T47D (cell line): ENCODE data around the gene GPD2.

Experiments used
- DNase-seq, 2 experiments: peaks; one replicate each; pipeline versions ENCODE4 v3.0.0 to v3.0.0-alpha.2; 2011 to 2012; ENCODE audit warnings: low read depth in 1 of 2, low spot score in 1 of 2
- JUND ChIP-seq: IDR thresholded peaks from 2 replicates; pipeline ENCODE4 v1.6.1; 2012; ENCODE audit warnings: low read depth
- in situ Hi-C: cut with HindIII; loops from 2 replicates; pipeline ENCODE4 v1.10.0; 2016; ENCODE audit warnings: low sequenced_read_pairs, low pct_unique_long_range_greater_than_20kb

Gene GPD2

GRCh38 chr2:156435718-156436496 is at the start of gene GPD2:
GPD2 (plus strand) TSS chr2:156436379; CDS start chr2:156476106, 39,727 bp downstream.
- in situ Hi-C loops, result no loop called here
- no peak for TF ChIP-seq JUND
- peak; percentile 65 to 90 for DNase-seq

- DNase-seq, result no peak
- in situ Hi-C loops, result no loop called here
- TF ChIP-seq JUND, result no peak
Observed at GRCh38 chr2:156394033-156394741, 42.0 kb upstream of the GPD2 start.

- DNase-seq, result no peak
- TF ChIP-seq JUND, result no peak
- in situ Hi-C loops, result no loop called here
Observed at GRCh38 chr2:156396126-156396525, 40.1 kb upstream of the GPD2 start.

- no peak for TF ChIP-seq JUND
- DNase-seq, result no peak
- in situ Hi-C loops, result no loop called here
Observed at GRCh38 chr2:156397229-156397628, 39.0 kb upstream of the GPD2 start.

DNA sequence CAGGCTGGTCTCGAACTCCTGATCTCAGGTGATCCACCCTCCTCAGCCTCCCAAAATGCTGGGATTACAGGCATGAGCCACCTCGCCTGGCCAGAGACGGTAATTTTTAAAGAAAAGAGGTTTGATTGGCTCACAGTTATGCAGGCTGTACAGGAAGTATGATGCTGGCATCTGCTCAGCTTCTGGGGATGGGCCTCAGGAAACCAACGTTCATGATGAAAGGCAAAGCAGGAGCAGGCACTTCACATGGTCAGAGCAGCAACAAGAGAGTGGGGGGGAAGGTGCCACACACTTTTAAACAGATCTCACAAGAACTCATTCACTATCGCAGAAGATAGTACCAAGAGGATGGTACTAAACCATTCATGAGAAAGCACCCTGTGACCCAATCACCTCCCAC is 38.0 kb upstream of the GPD2 start:
- DNase-seq, result no peak
- in situ Hi-C loops, result no loop called here
- no peak for TF ChIP-seq JUND

- in situ Hi-C loops, result no loop called here
- TF ChIP-seq JUND, result no peak
- peak in 1 of 2 experiments; percentile 23 for DNase-seq
Observed at GRCh38 chr2:156399224-156399949, 36.8 kb upstream of the GPD2 start.

- in situ Hi-C loops, result no loop called here
- DNase-seq, result peak; percentile 55 to 81
- no peak for TF ChIP-seq JUND
Observed at GRCh38 chr2:156399950-156400705, 36.1 kb upstream of the GPD2 start.

GRCh38 chr2:156400706-156401678 is 35.2 kb upstream of the GPD2 start:
- TF ChIP-seq JUND, result no peak
- in situ Hi-C loops, result no loop called here
- peak in 1 of 2 experiments; percentile 72 for DNase-seq

DNA sequence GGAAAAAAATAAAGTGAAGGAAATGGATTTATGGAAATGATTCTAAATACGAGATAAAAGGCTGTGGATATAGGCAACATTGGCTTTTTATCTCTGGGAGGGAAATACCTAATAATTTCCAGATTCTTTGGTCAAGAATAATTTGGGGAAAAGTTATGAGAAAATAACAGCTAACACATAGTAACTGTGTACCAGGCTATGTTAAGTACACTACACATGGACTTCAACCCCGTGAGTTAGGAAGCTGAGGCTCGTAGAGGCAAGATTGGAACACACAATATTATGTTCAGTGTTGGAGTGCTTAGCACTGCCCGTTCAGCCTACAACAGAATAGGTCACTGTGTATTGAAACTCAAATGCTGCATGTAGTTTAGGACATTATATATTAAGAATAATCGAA is 34.3 kb upstream of the GPD2 start:
- DNase-seq, result no peak
- in situ Hi-C loops, result no loop called here
- TF ChIP-seq JUND, result no peak

GRCh38 chr2:156405586-156405985 is 30.6 kb upstream of the GPD2 start:
- no peak for TF ChIP-seq JUND
- DNase-seq, result no peak
- in situ Hi-C loops, result no loop called here

- TF ChIP-seq JUND, result no peak
- in situ Hi-C loops, result no loop called here
- DNase-seq, result no peak
Observed at GRCh38 chr2:156411835-156412234, 24.3 kb upstream of the GPD2 start.
